Measurements from ENCODE around the gene RETN.

The RETN gene

GRCh38 chr19:7706955-7707456, 38.2 kb downstream of the RETN start (continued):
- TF ChIP-seq CSRNP3 (CRISPR knock-in tag; IDR thresholded peaks at IDR 0.05) = no peak
- TF ChIP-seq ESRRG (CRISPR knock-in tag; IDR thresholded peaks at IDR 0.05) = no peak
- TF ChIP-seq ARNTL (CRISPR knock-in tag; IDR thresholded peaks at IDR 0.05; ENCODE audit: borderline replicate concordance, low read depth) = no peak
- no peak for TF ChIP-seq OSR1 (CRISPR knock-in tag; IDR thresholded peaks at IDR 0.05)
- TF ChIP-seq ZNF8 (CRISPR knock-in tag; IDR thresholded peaks at IDR 0.05) = no peak
- TF ChIP-seq ZFP3 (CRISPR knock-in tag; IDR thresholded peaks at IDR 0.05) = no peak

GRCh38 chr19:7709932-7710460, 41.1 kb downstream of the RETN start:
- no peak for ATAC-seq
- no peak for TF ChIP-seq ZFP30 (CRISPR knock-in tag; IDR thresholded peaks at IDR 0.05)
- no peak for TF ChIP-seq CREB5 (CRISPR knock-in tag; IDR thresholded peaks at IDR 0.05; ENCODE audit: low read depth)
- TF ChIP-seq ZC3H10 (CRISPR knock-in tag; IDR thresholded peaks at IDR 0.05) = no peak
- no peak for TF ChIP-seq ZNF565 (CRISPR knock-in tag; conservative IDR thresholded peaks at IDR 0.05; ENCODE audit: low read depth)
- TF ChIP-seq ZFP3 (CRISPR knock-in tag; IDR thresholded peaks at IDR 0.05) = no peak
- no peak for TF ChIP-seq CSRNP3 (CRISPR knock-in tag; IDR thresholded peaks at IDR 0.05)
- no peak for TF ChIP-seq TCF4 (CRISPR knock-in tag; IDR thresholded peaks at IDR 0.05; ENCODE audit: borderline replicate concordance)
- no peak for TF ChIP-seq SNAI2 (CRISPR knock-in tag; IDR thresholded peaks at IDR 0.05)
- no peak for TF ChIP-seq ZNF70 (CRISPR knock-in tag; IDR thresholded peaks at IDR 0.05)
- TF ChIP-seq GLIS3 (CRISPR knock-in tag; IDR thresholded peaks at IDR 0.05) = no peak
- TF ChIP-seq BACH2 (CRISPR knock-in tag; IDR thresholded peaks at IDR 0.05; ENCODE audit: borderline replicate concordance) = no peak

GRCh38 chr19:7710616-7711015, 41.8 kb downstream of the RETN start:
- TF ChIP-seq ZNF565 (CRISPR knock-in tag; conservative IDR thresholded peaks at IDR 0.05; ENCODE audit: low read depth) (no peak), RARB (CRISPR knock-in tag; IDR thresholded peaks at IDR 0.05) (no peak), ZC3H10 (CRISPR knock-in tag; IDR thresholded peaks at IDR 0.05) (no peak), TSHZ2 (CRISPR knock-in tag; IDR thresholded peaks at IDR 0.05) (no peak), CSRNP3 (CRISPR knock-in tag; IDR thresholded peaks at IDR 0.05) (no peak), ARNTL (CRISPR knock-in tag; IDR thresholded peaks at IDR 0.05; ENCODE audit: borderline replicate concordance, low read depth) (no peak), ZFP3 (CRISPR knock-in tag; IDR thresholded peaks at IDR 0.05) (no peak), ISL1 (CRISPR knock-in tag; IDR thresholded peaks at IDR 0.05) (no peak), SNAI2 (CRISPR knock-in tag; IDR thresholded peaks at IDR 0.05) (no peak), CREB5 (CRISPR knock-in tag; IDR thresholded peaks at IDR 0.05; ENCODE audit: low read depth) (no peak), OSR1 (CRISPR knock-in tag; IDR thresholded peaks at IDR 0.05) (no peak), PPARA (CRISPR knock-in tag; IDR thresholded peaks at IDR 0.05; ENCODE audit: borderline replicate concordance) (no peak), ZNF8 (CRISPR knock-in tag; IDR thresholded peaks at IDR 0.05) (no peak), CSDC2 (CRISPR knock-in tag; IDR thresholded peaks at IDR 0.05) (no peak), PATZ1 (CRISPR knock-in tag; IDR thresholded peaks at IDR 0.05; ENCODE audit: borderline replicate concordance) (no peak), POU6F1 (CRISPR knock-in tag; IDR thresholded peaks at IDR 0.05; ENCODE audit: borderline replicate concordance, low read depth) (no peak), ZFP30 (CRISPR knock-in tag; IDR thresholded peaks at IDR 0.05) (no peak)

More at GRCh38 chr19:7710616-7711015, 41.8 kb downstream of the RETN start:
- ATAC-seq = no peak

Data from SK-N-SH treated with all-trans-retinoic acid at 6 μM for 48 hours (cell line).